ENCODE measurements around the gene NPRL2.

Gene NPRL2

GRCh38 chr3:50350527-50351322 is at the start of gene NPRL2, which contains the start of gene CYB561D2:
NPRL2 (minus strand) TSS chr3:50350775; CDS start chr3:50350652, 123 bp downstream.
CYB561D2 (plus strand) TSS chr3:50350862; CDS start chr3:50351434, 572 bp downstream.
- Histone ChIP-seq H3K36me3 (ENCODE audit: control insufficient read depth, insufficient read depth, low read length) (peaks cover 29% of the 10 kb centered on the region), H3K27me3 (ENCODE audit: control insufficient read depth, insufficient read depth, low read length) (no peaks in the 10 kb centered on the region), H3K9ac (ENCODE audit: low read length) (peak within 1 kb of the TSS; percentile 81), H3K4me3 (ENCODE audit: low read length) (peak within 1 kb of the TSS; percentile 90), H3K4me1 (ENCODE audit: control insufficient read depth, insufficient read depth, low read length) (peaks cover 15% of the 10 kb centered on the region), H3K27ac (ENCODE audit: low read depth, low read length) (peak within 1 kb of the TSS; percentile 93)

- Histone ChIP-seq H3K27ac (ENCODE audit: low read depth, low read length) (no peak overlapping the region), H3K4me1 (ENCODE audit: control insufficient read depth, insufficient read depth, low read length) (no peaks in the 10 kb centered on the region), H3K36me3 (ENCODE audit: control insufficient read depth, insufficient read depth, low read length) (no peaks in the 10 kb centered on the region), H3K9ac (ENCODE audit: low read length) (no peak overlapping the region), H3K4me3 (ENCODE audit: low read length) (no peak overlapping the region), H3K27me3 (ENCODE audit: control insufficient read depth, insufficient read depth, low read length) (no peaks in the 10 kb centered on the region)
Measured at GRCh38 chr3:50396502-50396901, 45.9 kb upstream of the NPRL2 start.

GRCh38 chr3:50395070-50395860 is 44.7 kb upstream of the NPRL2 start:
- Histone ChIP-seq H3K4me1 (ENCODE audit: control insufficient read depth, insufficient read depth, low read length) (no peaks in the 10 kb centered on the region), H3K27ac (ENCODE audit: low read depth, low read length) (no peak overlapping the region), H3K4me3 (ENCODE audit: low read length) (no peak overlapping the region), H3K27me3 (ENCODE audit: control insufficient read depth, insufficient read depth, low read length) (no peaks in the 10 kb centered on the region), H3K36me3 (ENCODE audit: control insufficient read depth, insufficient read depth, low read length) (no peaks in the 10 kb centered on the region), H3K9ac (ENCODE audit: low read length) (no peak overlapping the region)

- Histone ChIP-seq H3K4me3 (ENCODE audit: low read length) (no peak overlapping the region), H3K36me3 (ENCODE audit: control insufficient read depth, insufficient read depth, low read length) (no peaks in the 10 kb centered on the region), H3K27me3 (ENCODE audit: control insufficient read depth, insufficient read depth, low read length) (no peaks in the 10 kb centered on the region), H3K4me1 (ENCODE audit: control insufficient read depth, insufficient read depth, low read length) (no peaks in the 10 kb centered on the region), H3K9ac (ENCODE audit: low read length) (no peak overlapping the region), H3K27ac (ENCODE audit: low read depth, low read length) (no peak overlapping the region)
Measured at GRCh38 chr3:50393061-50393460, 42.5 kb upstream of the NPRL2 start.

GRCh38 chr3:50392101-50392715 is 41.6 kb upstream of the NPRL2 start:
- Histone ChIP-seq H3K4me1 (ENCODE audit: control insufficient read depth, insufficient read depth, low read length) (no peaks in the 10 kb centered on the region), H3K27me3 (ENCODE audit: control insufficient read depth, insufficient read depth, low read length) (no peaks in the 10 kb centered on the region), H3K27ac (ENCODE audit: low read depth, low read length) (no peak overlapping the region), H3K4me3 (ENCODE audit: low read length) (no peak overlapping the region), H3K9ac (ENCODE audit: low read length) (no peak overlapping the region), H3K36me3 (ENCODE audit: control insufficient read depth, insufficient read depth, low read length) (no peaks in the 10 kb centered on the region)

- Histone ChIP-seq H3K27me3 (ENCODE audit: control insufficient read depth, insufficient read depth, low read length) (no peaks in the 10 kb centered on the region), H3K27ac (ENCODE audit: low read depth, low read length) (no peak overlapping the region), H3K4me1 (ENCODE audit: control insufficient read depth, insufficient read depth, low read length) (no peaks in the 10 kb centered on the region), H3K4me3 (ENCODE audit: low read length) (no peak overlapping the region), H3K36me3 (ENCODE audit: control insufficient read depth, insufficient read depth, low read length) (no peaks in the 10 kb centered on the region), H3K9ac (ENCODE audit: low read length) (no peak overlapping the region)
Measured at GRCh38 chr3:50390508-50391224, 40.1 kb upstream of the NPRL2 start.

GRCh38 chr3:50389414-50389767 is 38.8 kb upstream of the NPRL2 start:
- Histone ChIP-seq H3K36me3 (ENCODE audit: control insufficient read depth, insufficient read depth, low read length) (no peaks in the 10 kb centered on the region), H3K9ac (ENCODE audit: low read length) (no peak overlapping the region), H3K4me3 (ENCODE audit: low read length) (no peak overlapping the region), H3K27ac (ENCODE audit: low read depth, low read length) (no peak overlapping the region), H3K4me1 (ENCODE audit: control insufficient read depth, insufficient read depth, low read length) (no peaks in the 10 kb centered on the region), H3K27me3 (ENCODE audit: control insufficient read depth, insufficient read depth, low read length) (no peaks in the 10 kb centered on the region)

GRCh38 chr3:50388720-50389413 is 38.3 kb upstream of the NPRL2 start:
- no peaks in the 10 kb centered on the region for H3K36me3 ChIP-seq (ENCODE audit: control insufficient read depth, insufficient read depth, low read length)
- no peak overlapping the region for H3K27ac ChIP-seq (ENCODE audit: low read depth, low read length)
- no peak overlapping the region for H3K9ac ChIP-seq (ENCODE audit: low read length)
- no peaks in the 10 kb centered on the region for H3K4me1 ChIP-seq (ENCODE audit: control insufficient read depth, insufficient read depth, low read length)
- H3K4me3 ChIP-seq (ENCODE audit: low read length), result no peak overlapping the region
- H3K27me3 ChIP-seq (ENCODE audit: control insufficient read depth, insufficient read depth, low read length), result no peaks in the 10 kb centered on the region

- Histone ChIP-seq H3K27ac (ENCODE audit: low read depth, low read length) (no peak overlapping the region), H3K4me1 (ENCODE audit: control insufficient read depth, insufficient read depth, low read length) (no peaks in the 10 kb centered on the region), H3K27me3 (ENCODE audit: control insufficient read depth, insufficient read depth, low read length) (no peaks in the 10 kb centered on the region), H3K9ac (ENCODE audit: low read length) (no peak overlapping the region), H3K36me3 (ENCODE audit: control insufficient read depth, insufficient read depth, low read length) (no peaks in the 10 kb centered on the region), H3K4me3 (ENCODE audit: low read length) (no peak overlapping the region)
Measured at GRCh38 chr3:50388016-50388719, 37.6 kb upstream of the NPRL2 start.

GRCh38 chr3:50385754-50386153 is 35.2 kb upstream of the NPRL2 start:
- no peak overlapping the region for H3K27ac ChIP-seq (ENCODE audit: low read depth, low read length)
- H3K9ac ChIP-seq (ENCODE audit: low read length), result no peak overlapping the region

GRCh38 chr3:50383750-50384149 is 33.2 kb upstream of the NPRL2 start:
- Histone ChIP-seq H3K27me3 (ENCODE audit: control insufficient read depth, insufficient read depth, low read length) (no peaks in the 10 kb centered on the region), H3K27ac (ENCODE audit: low read depth, low read length) (no peak overlapping the region), H3K9ac (ENCODE audit: low read length) (no peak overlapping the region), H3K4me1 (ENCODE audit: control insufficient read depth, insufficient read depth, low read length) (no peaks in the 10 kb centered on the region), H3K4me3 (ENCODE audit: low read length) (no peak overlapping the region), H3K36me3 (ENCODE audit: control insufficient read depth, insufficient read depth, low read length) (no peaks in the 10 kb centered on the region)

More at GRCh38 chr3:50385754-50386153, 35.2 kb upstream of the NPRL2 start:
- H3K4me3 ChIP-seq (ENCODE audit: low read length), result no peak overlapping the region
- H3K36me3 ChIP-seq (ENCODE audit: control insufficient read depth, insufficient read depth, low read length), result no peaks in the 10 kb centered on the region
- H3K4me1 ChIP-seq (ENCODE audit: control insufficient read depth, insufficient read depth, low read length), result no peaks in the 10 kb centered on the region
- no peaks in the 10 kb centered on the region for H3K27me3 ChIP-seq (ENCODE audit: control insufficient read depth, insufficient read depth, low read length)

Measured in rectal smooth muscle tissue (tissue), 1 donor.